DND-41 (cell line): ENCODE results near the gene ST3GAL6.

ENCODE experiments used
- ATAC-seq: fragments of 200-7000 bp; cut with Tn5 transposase; 3 replicates; pipeline ENCODE4 v1.9.1; 2021; ENCODE audit warnings: low read depth; ENCODE audit not compliant: insufficient read depth
- DNase-seq: peaks from one replicate; pipeline ENCODE4 v3.0.0-alpha.2; 2020
- H2AFZ ChIP-seq: 2 replicates; pipeline ENCODE4 v1.6.0; 2012; ENCODE audit warnings: low read depth, low read length
- H3K27ac ChIP-seq: 2 replicates; pipeline ENCODE4 v1.5.1; 2012; ENCODE audit warnings: low read length, inconsistent platforms
- H3K27me3 ChIP-seq: fragments of 200-600 bp; sonication (generic); 2 replicates; pipeline ENCODE4 v1.6.0; 2012; ENCODE audit warnings: low read length, mild to moderate bottlenecking, inconsistent platforms; ENCODE audit not compliant: insufficient read depth, poor library complexity
- H3K36me3 ChIP-seq: 2 replicates; pipeline ENCODE4 v1.5.1; 2012; ENCODE audit warnings: low read length, inconsistent platforms; ENCODE audit not compliant: insufficient read depth
- H3K4me1 ChIP-seq: 2 replicates; pipeline ENCODE4 v1.5.1; 2012; ENCODE audit warnings: mild to moderate bottlenecking, low read length; ENCODE audit not compliant: insufficient read depth
- H3K4me2 ChIP-seq: 2 replicates; pipeline ENCODE4 v1.6.0; 2012; ENCODE audit warnings: mild to moderate bottlenecking, moderate library complexity, low read length, inconsistent platforms; ENCODE audit not compliant: insufficient read depth
- H3K4me3 ChIP-seq, 2 experiments: fragments of 200-600 bp in 1 of 2; shearing (Covaris generic) in 1 of 2; 2 replicates each; pipeline ENCODE4 v1.5.1; 2012 to 2016; ENCODE audit warnings: inconsistent platforms in 2 of 2, low read length in 2 of 2, mild to moderate bottlenecking in 2 of 2, low read depth in 1 of 2, moderate library complexity in 1 of 2
- H3K79me2 ChIP-seq: 2 replicates; pipeline ENCODE4 v1.6.0; 2012; ENCODE audit warnings: low read length, inconsistent platforms; ENCODE audit not compliant: insufficient read depth
- H3K9ac ChIP-seq: 2 replicates; pipeline ENCODE4 v1.6.0; 2012; ENCODE audit warnings: low read depth, mild to moderate bottlenecking, inconsistent platforms, low read length, moderate library complexity
- H3K9me3 ChIP-seq: 2 replicates; pipeline ENCODE4 v1.5.1; 2012; ENCODE audit warnings: low read length, moderate library complexity, mild to moderate bottlenecking, inconsistent platforms; ENCODE audit not compliant: insufficient read depth, severe bottlenecking
- H4K20me1 ChIP-seq: 2 replicates; pipeline ENCODE4 v1.6.0; 2012; ENCODE audit warnings: low read length; ENCODE audit not compliant: insufficient read depth
- EZH2 ChIP-seq: IDR thresholded peaks from 3 replicates; pipeline ENCODE4 v1.6.1; 2012; ENCODE audit warnings: borderline replicate concordance, low read depth, mild to moderate bottlenecking, moderate library complexity, low read length, inconsistent platforms; ENCODE audit not compliant: severe bottlenecking
- TF ChIP-seq, protein P1 (sequence below): IDR thresholded peaks from 2 replicates; pipeline ENCODE4 v1.5.1; 2012; ENCODE audit warnings: borderline replicate concordance, low read length, moderate library complexity, mild to moderate bottlenecking; ENCODE audit not compliant: poor library complexity, severe bottlenecking; ENCODE audit errors: extremely low read depth

ST3GAL6 gene

DNA sequence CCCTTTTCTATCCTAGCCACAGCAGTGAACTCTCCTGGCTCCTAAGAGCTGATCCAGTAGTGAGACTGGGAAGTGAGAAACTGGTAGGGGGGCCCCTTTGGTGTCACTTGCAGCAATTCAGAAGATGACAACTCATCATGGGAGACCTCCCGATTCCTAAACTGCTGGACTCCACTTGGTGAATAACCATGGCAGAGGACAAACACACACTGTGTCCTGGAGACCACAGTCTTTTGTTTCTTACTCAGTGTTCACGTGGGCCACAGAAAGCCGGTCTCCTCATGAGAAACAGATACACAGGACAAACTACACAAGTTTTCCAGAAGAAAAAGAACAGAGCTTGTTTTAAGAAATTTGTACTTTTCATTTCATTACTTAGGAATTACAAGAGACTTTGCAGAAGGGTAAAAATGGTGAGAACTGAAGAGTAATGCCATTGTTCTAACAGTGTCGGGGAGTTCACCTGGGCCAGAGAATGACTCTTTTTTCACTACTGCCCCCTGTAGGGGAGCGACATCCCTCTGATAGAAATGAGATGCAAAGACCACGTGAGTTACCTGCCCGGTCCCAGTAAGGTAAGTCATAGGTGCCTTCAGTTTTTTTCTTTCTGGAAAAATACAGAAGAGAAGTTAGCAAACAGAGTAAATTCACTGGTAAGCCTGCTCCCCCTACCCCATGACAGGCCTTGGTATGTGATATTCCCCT lies 38.1 kb downstream of the ST3GAL6 start:
- peaks cover 22% of the 10 kb centered on the region for H3K36me3 ChIP-seq
- DNase-seq (no peak), ATAC-seq (no peak; the same call in 2 of the 3 replicates)
- no peak overlapping the region for H3K4me3 ChIP-seq
- H3K9me3 ChIP-seq = no peaks in the 10 kb centered on the region
- no peak overlapping the region for H3K4me2 ChIP-seq
- no peaks in the 10 kb centered on the region for H4K20me1 ChIP-seq
- H3K79me2 ChIP-seq = no peaks in the 10 kb centered on the region
- H3K27ac ChIP-seq = no peak overlapping the region
- peaks cover 8% of the 10 kb centered on the region; the same call in 1 of the 2 replicates for H3K4me1 ChIP-seq
- no peak for TF ChIP-seq EZH2
- TF ChIP-seq, protein P1, sequence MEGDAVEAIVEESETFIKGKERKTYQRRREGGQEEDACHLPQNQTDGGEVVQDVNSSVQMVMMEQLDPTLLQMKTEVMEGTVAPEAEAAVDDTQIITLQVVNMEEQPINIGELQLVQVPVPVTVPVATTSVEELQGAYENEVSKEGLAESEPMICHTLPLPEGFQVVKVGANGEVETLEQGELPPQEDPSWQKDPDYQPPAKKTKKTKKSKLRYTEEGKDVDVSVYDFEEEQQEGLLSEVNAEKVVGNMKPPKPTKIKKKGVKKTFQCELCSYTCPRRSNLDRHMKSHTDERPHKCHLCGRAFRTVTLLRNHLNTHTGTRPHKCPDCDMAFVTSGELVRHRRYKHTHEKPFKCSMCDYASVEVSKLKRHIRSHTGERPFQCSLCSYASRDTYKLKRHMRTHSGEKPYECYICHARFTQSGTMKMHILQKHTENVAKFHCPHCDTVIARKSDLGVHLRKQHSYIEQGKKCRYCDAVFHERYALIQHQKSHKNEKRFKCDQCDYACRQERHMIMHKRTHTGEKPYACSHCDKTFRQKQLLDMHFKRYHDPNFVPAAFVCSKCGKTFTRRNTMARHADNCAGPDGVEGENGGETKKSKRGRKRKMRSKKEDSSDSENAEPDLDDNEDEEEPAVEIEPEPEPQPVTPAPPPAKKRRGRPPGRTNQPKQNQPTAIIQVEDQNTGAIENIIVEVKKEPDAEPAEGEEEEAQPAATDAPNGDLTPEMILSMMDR = peak; percentile 16
- no peak overlapping the region for H3K9ac ChIP-seq
- no peaks in the 10 kb centered on the region for H3K27me3 ChIP-seq
- no peak overlapping the region for H2AFZ ChIP-seq

DNA sequence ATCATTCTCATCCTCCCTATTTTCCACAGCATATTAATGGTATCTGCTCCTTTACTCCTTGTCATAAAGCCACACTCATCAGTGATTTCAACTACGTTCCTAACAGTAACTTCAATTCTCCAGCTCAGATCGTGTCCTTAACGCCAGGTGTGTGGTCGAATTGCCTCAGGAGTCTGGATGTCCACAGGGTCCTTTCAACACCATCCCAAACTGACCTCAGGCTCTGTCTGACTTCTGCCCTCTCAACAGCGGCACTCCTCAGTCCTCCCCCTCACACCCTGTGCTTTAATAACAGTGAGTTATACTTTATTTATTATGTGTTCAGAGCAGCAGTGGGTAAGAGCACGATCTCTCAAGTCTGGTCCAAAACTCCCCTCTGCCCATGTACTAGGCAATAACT lies 42.4 kb downstream of the ST3GAL6 start:
- H3K4me1 ChIP-seq = no peaks in the 10 kb centered on the region
- no peaks in the 10 kb centered on the region for H3K9me3 ChIP-seq
- no peak overlapping the region for H3K9ac ChIP-seq
- no peak overlapping the region for H3K4me2 ChIP-seq
- H4K20me1 ChIP-seq = no peaks in the 10 kb centered on the region
- H3K27me3 ChIP-seq = no peaks in the 10 kb centered on the region
- no peak overlapping the region for H3K4me3 ChIP-seq
- DNase-seq (no peak), ATAC-seq (no peak)
- peaks cover 42% of the 10 kb centered on the region for H3K36me3 ChIP-seq
- no peak overlapping the region for H2AFZ ChIP-seq
- H3K79me2 ChIP-seq = no peaks in the 10 kb centered on the region
- TF ChIP-seq, protein P1 = no peak
- no peak for TF ChIP-seq EZH2
- no peak overlapping the region for H3K27ac ChIP-seq

DNA sequence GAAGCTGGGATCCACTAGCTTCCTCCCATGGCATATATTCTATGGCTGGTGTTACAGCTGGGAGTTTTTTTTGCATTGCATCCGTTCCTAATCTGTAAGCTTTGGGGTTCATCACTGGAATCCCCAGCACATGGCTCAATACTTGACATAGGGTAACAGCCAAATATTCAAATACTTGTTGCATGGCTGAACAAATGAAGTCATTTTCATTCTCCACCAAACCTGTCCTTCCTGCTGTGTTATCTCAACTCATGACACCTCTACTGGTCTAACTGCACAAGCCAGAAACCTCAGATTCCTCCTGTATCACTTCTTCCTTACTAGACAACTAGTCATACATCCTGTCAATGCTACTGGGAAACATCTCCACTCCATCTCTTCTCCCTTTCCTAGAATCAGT lies 43.4 kb downstream of the ST3GAL6 start:
- no peaks in the 10 kb centered on the region for H3K79me2 ChIP-seq
- no peak for DNase-seq
- H3K27ac ChIP-seq = no peak overlapping the region

More for the DNA sequence above, 43.4 kb downstream of the ST3GAL6 start:
- TF ChIP-seq, protein P1 = no peak
- no peak for TF ChIP-seq EZH2
- no peaks in the 10 kb centered on the region for H3K27me3 ChIP-seq
- no peak for ATAC-seq
- no peak overlapping the region for H3K9ac ChIP-seq
- H3K9me3 ChIP-seq = no peaks in the 10 kb centered on the region
- H2AFZ ChIP-seq = no peak overlapping the region
- H3K4me1 ChIP-seq = no peaks in the 10 kb centered on the region
- no peak overlapping the region for H3K4me2 ChIP-seq
- H4K20me1 ChIP-seq = no peaks in the 10 kb centered on the region
- H3K36me3 ChIP-seq = peaks cover 45% of the 10 kb centered on the region
- no peak overlapping the region for H3K4me3 ChIP-seq
